Measurements from ENCODE around the gene LMX1B.

GRCh38 chr9:126687930-126688461 lies 74.3 kb downstream of the LMX1B start:
- no peak for TF ChIP-seq CTCF (conservative IDR thresholded peaks at IDR 0.05; ENCODE audit: low read depth, low read length)
- no peak for TF ChIP-seq EZH2 (IDR thresholded peaks at IDR 0.05; ENCODE audit: borderline replicate concordance, low read depth, low read length, poor library complexity, severe bottlenecking)
